GM21447 (cell line): ENCODE results near the gene ILK.

Source experiments
- ATAC-seq: cut with Tn5 transposase; IDR thresholded peaks from one replicate; pipeline ENCODE4 v1.9.1; 2021; ENCODE audit not compliant: unreplicated experiment

The ILK gene

DNA sequence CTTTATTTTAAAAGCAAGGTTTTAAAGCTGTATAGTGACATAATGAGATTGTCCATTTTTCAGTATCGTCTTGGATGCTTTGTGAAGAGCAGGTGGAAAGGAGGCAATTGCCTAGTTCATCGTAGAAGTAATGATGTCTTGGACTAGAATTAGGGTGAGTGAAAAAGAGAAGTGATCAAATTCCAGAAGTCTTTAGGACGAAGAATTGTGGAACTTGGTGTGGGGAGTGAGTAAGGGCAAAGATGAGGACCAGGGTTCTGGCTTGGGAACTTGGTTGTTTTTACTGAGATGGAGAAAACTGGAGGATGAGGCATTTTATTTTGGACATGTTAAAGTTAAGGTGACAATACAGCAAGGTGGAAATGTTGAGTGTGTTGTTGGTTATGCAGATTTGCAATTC lies 1.2 kb downstream of the ILK start:
- no peak for ATAC-seq

DNA sequence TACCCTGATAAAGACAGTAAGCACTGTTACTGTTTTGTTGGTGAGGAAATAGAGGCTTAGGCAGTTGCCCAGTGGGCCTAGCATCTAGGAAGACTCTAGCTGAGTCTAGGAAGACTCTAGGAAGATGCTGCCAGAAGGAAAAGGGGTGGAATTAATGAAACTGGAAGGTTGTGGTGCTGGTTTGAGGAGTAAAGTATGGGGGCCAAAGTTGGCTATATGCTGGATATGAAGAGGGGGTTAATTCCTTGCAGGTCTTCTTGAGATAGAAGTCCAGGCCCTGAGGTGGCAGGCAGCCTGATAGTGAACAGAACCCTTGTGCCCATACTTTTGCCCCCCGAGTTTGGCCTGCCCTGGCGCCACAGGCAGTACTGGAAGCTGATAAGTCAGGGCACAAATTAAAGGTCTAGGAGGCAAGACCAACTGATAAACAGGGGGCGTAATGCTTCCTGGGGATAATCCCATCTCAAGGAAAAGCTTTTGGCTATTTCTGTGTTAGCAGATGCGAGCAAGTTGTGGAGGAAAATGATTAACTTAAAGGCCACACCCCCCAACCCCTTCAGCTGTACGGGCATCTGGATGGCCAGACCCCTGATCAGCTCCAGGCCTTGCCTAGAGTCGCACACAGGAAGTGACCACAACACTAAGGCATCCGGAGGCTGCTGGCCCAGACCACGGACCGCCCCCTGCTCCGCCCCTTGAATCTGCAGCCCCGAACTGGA lies 3.1 kb downstream of the ILK start:
- ATAC-seq = peak; percentile 51

DNA sequence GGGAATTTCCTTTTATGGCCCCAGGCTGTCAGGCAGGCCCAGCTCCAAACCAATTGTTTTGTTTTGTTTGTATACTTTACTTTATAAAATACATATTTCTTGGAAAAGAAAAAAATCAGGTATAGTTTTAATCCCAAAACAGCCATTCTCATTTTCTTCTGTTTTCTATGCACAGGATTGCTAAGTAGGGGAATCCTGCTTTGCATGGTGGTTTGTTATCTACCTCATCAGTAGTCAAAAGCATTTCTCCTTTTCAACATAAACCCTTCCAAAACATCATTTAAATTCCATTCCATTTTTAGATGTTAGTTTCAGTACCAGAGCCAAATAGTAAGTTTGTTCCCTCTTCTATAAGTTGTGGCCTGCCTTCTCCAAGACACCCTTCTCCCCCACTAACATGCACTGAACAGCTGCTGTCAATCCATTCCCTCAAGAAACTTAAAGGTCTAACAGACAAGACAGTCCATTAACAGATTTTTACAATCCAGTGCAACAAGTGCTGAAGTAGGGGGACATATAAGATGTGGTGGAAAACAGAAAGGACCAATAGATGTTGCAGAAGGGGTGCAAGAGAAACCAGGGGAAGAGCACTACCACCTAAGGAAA lies 3.7 kb downstream of the ILK start:
- ATAC-seq = no peak

DNA sequence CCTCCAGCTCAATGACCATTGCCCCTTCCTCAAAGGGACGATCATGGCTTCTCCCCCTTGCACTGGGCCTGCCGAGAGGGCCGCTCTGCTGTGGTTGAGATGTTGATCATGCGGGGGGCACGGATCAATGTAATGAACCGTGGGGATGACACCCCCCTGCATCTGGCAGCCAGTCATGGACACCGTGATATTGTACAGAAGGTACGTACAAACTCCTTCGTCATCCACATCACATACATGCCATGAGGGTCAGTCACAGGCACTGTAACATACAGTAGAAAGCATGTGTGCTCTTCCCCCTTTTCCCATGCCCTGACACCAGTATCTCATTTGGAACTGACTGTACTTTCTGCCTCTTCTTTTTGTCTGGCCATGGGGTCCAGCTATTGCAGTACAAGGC lies 4.4 kb downstream of the ILK start:
- no peak for ATAC-seq

DNA sequence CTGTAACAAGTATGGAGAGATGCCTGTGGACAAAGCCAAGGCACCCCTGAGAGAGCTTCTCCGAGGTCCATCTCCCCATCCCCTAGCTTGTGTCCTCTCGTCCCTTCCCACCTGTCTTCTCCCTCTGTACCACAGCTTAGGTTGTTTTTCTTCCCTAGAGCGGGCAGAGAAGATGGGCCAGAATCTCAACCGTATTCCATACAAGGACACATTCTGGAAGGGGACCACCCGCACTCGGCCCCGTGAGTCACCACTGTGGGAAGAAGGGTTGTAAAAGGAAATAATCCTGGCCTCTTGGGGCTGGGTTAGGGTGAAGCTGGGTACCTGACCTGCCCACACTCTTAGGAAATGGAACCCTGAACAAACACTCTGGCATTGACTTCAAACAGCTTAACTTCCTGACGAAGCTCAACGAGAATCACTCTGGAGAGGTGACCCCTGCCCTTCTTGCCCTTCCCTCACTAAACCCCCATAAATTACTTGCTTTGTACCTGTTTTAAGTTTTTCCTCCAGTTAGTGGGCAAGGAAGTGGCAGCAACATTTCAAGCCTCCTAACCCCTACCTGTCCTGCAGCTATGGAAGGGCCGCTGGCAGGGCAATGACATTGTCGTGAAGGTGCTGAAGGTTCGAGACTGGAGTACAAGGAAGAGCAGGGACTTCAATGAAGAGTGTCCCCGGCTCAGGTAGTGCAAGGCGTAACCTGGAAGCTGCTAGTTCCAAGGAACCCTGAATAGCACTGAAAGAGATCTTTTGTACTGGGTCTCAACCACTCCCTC lies 5.3 kb downstream of the ILK start:
- no peak for ATAC-seq

DNA sequence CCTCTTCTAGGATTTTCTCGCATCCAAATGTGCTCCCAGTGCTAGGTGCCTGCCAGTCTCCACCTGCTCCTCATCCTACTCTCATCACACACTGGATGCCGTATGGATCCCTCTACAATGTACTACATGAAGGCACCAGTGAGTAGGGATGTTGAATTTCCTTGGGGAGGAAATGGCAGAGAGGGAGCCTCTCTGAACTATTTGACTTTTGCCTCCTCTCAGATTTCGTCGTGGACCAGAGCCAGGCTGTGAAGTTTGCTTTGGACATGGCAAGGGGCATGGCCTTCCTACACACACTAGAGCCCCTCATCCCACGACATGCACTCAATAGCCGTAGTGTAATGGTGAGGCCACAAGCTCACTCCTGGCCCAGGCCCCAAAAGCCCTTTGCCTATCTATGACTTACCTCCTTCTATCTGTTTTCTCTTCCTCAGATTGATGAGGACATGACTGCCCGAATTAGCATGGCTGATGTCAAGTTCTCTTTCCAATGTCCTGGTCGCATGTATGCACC lies 6.0 kb downstream of the ILK start:
- ATAC-seq = no peak

DNA sequence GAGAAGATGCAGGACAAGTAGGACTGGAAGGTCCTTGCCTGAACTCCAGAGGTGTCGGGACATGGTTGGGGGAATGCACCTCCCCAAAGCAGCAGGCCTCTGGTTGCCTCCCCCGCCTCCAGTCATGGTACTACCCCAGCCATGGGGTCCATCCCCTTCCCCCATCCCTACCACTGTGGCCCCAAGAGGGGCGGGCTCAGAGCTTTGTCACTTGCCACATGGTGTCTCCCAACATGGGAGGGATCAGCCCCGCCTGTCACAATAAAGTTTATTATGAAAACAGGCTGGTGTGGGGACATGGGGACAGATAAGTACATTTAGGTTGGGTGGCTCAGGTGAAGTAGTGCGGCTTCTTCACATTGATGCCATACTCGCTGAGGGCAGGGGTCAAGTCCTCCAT lies 7.0 kb downstream of the ILK start:
- ATAC-seq = no peak

DNA sequence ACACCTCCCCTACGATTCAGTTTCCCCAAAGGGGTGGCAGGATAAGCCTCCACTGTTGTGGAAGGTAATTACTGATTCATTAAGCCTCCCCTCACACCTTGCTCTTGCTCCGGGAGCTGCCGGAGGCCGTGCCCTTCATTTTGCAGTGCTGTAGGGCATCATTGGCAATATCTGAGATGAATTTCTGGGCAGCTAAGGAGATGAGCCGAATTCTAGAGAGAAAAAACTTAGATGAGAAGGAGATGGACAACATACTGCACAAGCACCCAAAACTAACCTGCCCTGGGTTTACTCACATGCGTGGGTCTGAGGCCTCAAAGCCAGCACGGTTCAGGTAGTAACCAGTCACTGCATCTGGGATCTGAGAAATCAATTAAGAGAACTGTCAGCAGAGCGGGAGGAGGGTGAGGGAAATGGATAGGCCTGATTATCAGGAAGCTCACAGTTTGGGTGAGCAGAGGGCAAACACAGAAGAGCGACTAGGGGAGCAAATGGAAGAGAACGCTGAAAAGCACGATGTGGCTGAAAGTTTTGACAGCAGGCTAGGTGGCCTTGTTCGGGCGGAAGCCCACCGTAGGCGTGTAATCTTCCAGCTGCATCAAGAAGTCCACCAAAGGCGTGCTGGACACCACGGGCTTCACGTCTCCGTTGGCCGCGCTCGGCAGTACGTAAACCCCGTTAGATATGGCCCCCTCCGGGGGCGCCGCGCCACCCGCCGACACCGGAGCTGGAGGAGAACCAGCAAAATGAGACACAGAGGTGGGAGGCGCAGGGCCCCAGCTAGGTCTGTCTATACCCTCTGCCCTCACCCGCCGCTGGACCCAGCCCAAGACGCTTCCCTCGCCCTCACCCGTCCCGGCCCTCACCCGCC lies 7.8 kb downstream of the ILK start:
- ATAC-seq = peak; percentile 5

DNA sequence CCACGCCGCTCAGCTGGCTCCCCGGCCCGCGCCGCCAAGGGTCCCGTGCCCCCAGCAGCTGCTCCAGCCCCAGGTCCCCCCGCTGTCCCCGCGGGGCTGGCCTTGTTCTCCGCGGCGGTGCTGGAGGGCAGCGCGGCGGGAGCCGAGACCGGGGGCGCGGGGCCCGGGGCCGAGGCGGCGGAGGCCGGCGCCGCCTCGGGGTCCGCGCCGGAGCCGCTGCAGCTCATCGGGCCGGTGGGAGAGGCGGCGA lies 8.3 kb downstream of the ILK start:
- peak; percentile 2 for ATAC-seq

DNA sequence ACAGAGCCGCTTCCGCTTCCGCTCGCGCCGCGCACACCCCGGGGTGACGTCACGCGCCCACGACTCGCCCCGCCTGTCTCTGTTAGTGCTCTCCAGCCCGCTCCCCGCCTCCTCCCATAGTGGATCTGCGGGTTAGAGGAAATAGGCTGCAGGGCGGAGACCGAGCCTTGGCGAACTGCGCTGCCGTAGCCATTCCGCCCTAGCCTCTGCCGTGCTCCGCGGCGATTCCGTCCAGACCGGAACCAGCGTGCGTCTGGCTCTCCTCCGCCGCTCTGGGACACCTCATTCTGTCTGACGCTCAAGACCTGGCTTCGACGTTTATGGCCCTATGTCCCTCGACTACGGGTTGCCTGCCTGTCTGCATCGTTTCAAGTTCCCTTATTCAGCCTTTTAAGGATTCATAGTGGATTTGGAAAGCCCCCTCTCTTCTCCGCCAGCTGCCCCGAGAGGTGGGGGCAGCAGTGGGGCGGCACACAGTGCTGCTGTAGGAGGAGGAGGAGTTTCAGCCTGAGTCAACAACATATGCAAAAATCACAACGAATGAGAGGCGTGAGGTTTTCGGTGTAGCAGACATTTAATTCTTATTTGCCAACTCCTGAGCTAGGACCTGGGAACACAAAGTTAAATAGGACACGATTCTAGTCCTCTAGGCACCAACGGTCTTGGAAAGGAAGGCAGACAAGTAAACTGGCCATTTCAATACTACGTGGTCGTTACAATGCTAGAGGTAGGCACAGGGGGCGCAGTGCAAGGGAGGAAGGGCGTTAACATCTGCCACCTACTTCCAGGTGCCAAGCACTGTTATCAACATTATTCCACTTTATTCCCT lies 8.9 kb downstream of the ILK start, which contains the start of gene TAF10:
Gene TAF10 (minus strand): TSS at position 4 of the 829 bp plus-strand sequence. CDS start 27 bp downstream, outside the sequence.
- peak; percentile 88 for ATAC-seq

DNA sequence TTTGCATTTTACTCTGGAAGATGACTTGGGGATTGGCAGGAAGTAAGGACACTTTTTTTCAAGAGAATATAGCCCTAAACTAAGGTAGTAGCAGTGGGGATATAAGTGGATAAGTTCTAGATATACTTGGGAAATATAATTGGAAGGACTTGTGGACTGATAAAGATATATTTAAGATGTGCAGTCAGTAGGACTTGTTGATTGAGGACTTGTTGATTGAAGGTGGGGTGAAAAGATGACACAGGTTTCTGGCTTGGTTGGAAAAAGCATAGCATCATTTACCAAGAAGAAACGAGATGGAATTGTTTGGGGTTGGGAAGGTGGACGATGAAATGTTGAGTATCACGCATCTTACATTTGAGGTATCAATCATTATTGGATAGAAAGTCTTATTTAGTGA lies 9.9 kb downstream of the ILK start:
- ATAC-seq = no peak

DNA sequence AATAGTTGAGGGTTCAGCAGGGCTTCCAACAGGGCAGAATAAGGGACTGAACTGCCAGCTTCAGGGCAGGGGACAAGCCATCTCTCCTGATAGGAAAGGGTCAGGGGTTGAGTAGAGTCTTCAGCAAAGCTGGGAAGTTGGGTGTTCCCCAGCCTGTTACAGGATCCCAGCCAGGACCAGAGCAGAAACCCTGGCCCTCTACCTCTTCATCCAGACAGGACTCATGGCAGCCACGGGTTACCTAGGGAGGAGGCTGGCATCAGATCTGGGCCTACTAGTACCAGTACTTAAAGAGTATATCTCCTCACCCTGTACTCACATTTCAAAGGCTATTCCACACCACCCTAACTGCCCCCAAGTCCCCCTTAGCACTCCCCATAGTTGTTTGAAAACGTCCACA lies 10.9 kb downstream of the ILK start:
- no peak for ATAC-seq

DNA sequence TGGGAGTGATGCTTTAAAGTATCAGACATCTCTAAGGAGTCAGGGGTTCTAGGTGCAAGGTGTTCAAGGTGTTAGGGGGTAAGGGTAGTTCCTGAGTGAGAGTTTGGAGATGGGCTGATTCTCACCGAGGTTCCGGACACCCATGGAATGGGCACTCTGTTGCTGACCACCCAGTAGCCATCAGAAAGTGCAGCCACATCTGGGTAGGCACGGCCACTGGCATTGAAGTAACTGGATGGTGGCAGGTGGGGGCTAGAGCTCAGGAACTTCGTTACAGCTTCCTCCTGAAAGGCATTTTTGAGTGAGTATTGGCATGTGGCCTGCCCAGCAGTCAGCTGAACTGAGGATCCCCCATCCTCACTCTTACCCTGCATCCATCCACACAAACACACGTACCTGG lies 11.5 kb downstream of the ILK start:
- ATAC-seq = no peak

DNA sequence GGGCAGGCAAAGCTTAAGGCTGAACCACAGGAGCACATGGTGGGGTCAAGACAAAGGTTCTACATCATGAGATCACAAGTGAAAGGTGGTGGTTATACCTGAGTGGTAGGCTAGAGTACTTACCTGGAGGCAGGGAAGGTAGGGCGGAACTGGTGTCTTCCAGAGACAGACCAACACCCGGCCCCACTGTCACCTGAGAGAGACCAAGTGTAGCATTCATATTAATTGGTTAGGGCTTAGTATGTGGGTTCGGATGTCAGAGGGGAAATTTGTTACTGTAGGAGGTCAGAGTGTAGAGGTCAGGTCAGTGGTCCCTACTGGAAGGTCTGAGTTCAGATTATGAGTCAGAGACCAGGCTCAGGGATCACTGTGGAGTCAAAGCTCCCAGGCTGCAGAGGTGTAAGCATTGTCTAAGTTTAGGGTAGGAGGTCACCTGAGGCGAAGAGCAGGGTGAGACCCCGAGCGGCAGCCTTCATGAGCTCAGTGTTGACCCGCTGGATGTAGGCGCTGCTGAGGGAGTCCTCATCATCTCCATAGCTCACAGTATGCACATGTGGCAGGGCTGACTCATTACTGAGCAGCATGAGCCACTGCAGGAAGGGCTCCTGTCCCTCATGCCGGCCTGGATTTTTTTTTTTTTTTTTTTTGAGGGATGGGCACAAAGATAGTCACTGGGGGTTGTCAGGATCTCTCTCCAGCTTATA lies 12.5 kb downstream of the ILK start:
- no peak for ATAC-seq

DNA sequence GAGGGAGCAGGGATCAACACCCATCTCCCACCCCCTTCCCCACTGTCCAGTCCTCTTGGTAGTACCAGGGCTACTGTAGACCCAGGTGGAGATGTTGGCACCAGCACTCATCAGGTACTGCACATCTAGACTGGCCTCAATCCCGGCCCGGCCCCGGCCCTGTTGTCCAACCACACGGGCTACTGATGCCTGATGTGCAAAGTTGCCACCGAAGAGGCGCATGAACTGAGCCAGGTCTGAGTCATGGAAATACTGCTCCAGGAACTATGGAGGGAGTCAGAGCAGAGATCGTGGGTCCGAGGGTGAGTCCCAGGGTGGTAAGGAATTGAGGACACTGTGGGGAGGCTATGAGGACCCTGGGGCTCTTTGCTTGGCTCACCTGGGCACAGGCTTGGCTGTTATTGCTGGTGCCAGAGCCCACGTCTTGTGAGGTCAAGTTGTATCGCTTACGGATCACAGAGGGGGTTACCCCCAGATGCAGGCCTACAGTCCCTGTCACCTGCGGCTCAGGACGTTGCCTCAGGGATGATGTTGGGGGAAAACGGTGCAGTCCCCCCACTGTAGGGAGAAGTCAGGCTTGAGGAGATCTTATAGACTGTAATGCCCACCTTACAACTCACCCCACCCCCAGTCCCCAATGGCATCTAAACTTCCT lies 13.1 kb downstream of the ILK start:
- no peak for ATAC-seq

DNA sequence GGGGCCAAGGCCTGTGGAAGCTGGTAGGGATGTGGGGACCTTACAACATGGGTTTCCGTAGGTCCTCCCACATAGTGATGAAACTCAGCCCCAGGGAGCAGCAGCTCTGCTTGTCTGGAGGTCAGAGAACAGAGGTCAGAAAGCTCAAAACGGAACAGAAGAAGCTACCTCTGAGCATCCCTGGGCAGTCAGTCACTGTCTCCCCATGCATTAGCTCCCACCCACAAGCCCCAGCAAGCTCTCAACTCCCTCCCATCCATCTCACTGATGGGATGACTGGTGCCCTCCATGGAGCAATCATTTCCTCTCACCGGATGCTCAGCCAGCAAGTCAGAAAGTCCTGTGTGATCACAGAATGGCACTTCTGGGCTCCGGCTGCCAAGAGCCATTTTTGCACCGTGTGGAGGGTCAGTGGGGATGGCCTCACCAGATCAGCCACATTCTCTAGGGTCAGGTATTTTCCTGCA lies 13.8 kb downstream of the ILK start:
- ATAC-seq = no peak

DNA sequence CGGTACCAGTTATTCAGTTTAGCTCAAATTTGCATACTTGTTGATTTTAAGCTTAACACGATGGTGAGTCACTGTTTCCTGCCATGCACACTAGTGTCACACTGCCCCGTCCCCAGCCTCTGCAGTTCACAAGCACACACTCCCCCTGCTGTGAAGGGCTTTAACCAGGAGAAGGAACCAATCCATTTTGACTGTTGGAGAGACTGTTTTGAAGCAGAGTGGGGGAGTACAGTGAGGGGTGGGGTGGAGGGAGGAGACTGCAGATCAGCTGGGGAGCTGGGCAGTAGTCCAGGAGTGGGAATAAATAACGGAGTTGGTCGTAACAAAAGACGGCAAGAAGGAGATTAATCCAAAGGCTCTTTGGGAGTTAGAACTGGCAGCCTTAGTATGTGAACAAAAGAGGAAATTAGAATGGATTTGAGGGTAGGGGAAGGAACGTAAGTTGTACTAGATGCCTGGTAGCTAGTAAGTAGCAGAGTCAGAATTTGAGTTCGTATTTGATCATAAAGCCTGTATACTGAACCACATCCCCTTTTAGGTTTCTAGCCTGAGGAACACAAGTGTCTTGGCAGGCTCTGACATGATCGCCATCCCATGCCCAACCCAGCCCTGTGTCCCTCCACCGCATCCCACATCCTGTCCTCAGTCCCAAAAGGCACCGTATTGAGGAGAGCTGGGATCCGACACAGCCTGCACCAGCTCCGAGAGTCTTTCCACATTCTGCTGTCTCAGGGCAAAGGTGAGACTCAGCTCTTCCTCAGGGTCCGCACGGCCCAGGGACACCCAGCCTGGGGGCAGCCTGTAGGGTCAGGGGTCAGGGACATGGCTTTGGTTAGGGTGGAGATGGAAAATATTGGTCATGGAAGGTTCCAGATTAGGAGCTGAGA lies 14.8 kb downstream of the ILK start:
- ATAC-seq = peak; percentile 22
